Spleen (tissue), 11 donors: ENCODE results near the gene UGT1A9. TPM values are rescaled to one million over a fixed set of nuclear protein-coding genes. Genes with fewer than 3 reads are reported as not detected.

Source experiments
- DNase-seq: peaks from one replicate; pipeline ENCODE4 v3.0.0-alpha.2; 2020
- H3K27ac ChIP-seq, 8 donors: fragments of 200-600 bp; sonication (generic) in 7 of 8; 1 replicate in 4 of 8; 2 replicates in 4 of 8; pipeline versions ENCODE4 v1.5.0 to v1.8.0; 2016 to 2021; ENCODE audit warnings: inconsistent platforms in 4 of 8, mild to moderate bottlenecking in 4 of 8, moderate library complexity in 1 of 8
- H3K27me3 ChIP-seq, 7 donors: fragments of 200-600 bp; sonication (generic) in 6 of 7; replicated peaks in 1 of 7; 1 replicate in 4 of 7; 2 replicates in 3 of 7; pipeline versions ENCODE4 v1.5.0 to v1.8.0; 2016 to 2021; ENCODE audit warnings: inconsistent platforms in 3 of 7, mild to moderate bottlenecking in 1 of 7
- H3K36me3 ChIP-seq, 6 donors: fragments of 200-600 bp; sonication (generic) in 5 of 6; 1 replicate in 4 of 6; 2 replicates in 2 of 6; pipeline versions ENCODE4 v1.5.0 to v1.8.0; 2016 to 2021; ENCODE audit warnings: inconsistent platforms in 2 of 6
- H3K4me1 ChIP-seq, 6 donors: fragments of 200-600 bp; sonication (generic) in 5 of 6; 1 replicate in 3 of 6; 2 replicates in 3 of 6; pipeline versions ENCODE4 v1.5.0 to v1.8.0; 2016 to 2021; ENCODE audit warnings: inconsistent platforms in 3 of 6
- H3K4me3 ChIP-seq, 8 donors: fragments of 200-600 bp; sonication (generic) in 7 of 8; 1 replicate in 4 of 8; 2 replicates in 4 of 8; pipeline versions ENCODE4 v1.5.0 to v1.8.0; 2016 to 2021; ENCODE audit warnings: inconsistent platforms in 4 of 8, mild to moderate bottlenecking in 4 of 8, moderate library complexity in 2 of 8
- H3K9me3 ChIP-seq, 8 donors: fragments of 200-600 bp; sonication (generic) in 7 of 8; 1 replicate in 4 of 8; 2 replicates in 4 of 8; pipeline versions ENCODE4 v1.5.0 to v1.8.0; 2016 to 2021; ENCODE audit warnings: inconsistent platforms in 4 of 8
- CTCF ChIP-seq, 11 experiments: fragments of 200-600 bp in 7 of 11; fragments of 450-650 bp in 4 of 11; sonication (generic) in 4 of 11; IDR thresholded peaks in 8 of 11; conservative IDR thresholded peaks in 3 of 11; 1 replicate in 7 of 11; 2 replicates in 4 of 11; pipeline versions ENCODE4 v1.4.0 to v1.8.0; 2016 to 2021; ENCODE audit warnings: antibody characterized with exemption in 11 of 11, inconsistent platforms in 4 of 11, mild to moderate bottlenecking in 1 of 11
- POLR2A ChIP-seq, 3 donors: fragments of 450-650 bp; IDR thresholded peaks; one replicate each; pipeline ENCODE4 v1.5.1; 2017; ENCODE audit warnings: antibody characterized with exemption in 3 of 3, mild to moderate bottlenecking in 1 of 3
- POLR2AphosphoS5 ChIP-seq, 3 donors: sonication (generic); formaldehyde crosslinking; IDR thresholded peaks; one replicate each; pipeline ENCODE4 v1.5.1; 2017; ENCODE audit warnings: antibody characterized with exemption in 3 of 3
- WGBS, 5 donors: extraction: QIAGEN DNeasy Blood & Tissue Kit in 3 of 5; methylation state at CpG; one replicate each; pipeline versions ENCODE4 v1.1.5 to v1.1.7; 2013 to 2018; 5-methylcytosine and 5-hydroxymethylcytosine counted together
- intact Hi-C: fragments of 100-400 bp; cut with DNase I; formaldehyde crosslinking; loops from one replicate; pipeline ENCODE4 v1.15.0; 2023; ENCODE audit warnings: low total_unique reads
- polyA plus RNA-seq, 3 donors: library from polyadenylated mRNA; stranded (reverse); fragments of 200-250 nt; gene quantifications; one replicate each; pipeline ENCODE4 v1.2.1, GENCODE V29; 2013
- total RNA-seq, 7 donors: library from RNA; depleted of rRNA in 3 of 7; stranded (reverse); fragments of >200 nt in 3 of 7; fragmentation: NEBNext Ultra II Directional in 4 of 7; extraction: Animal tissue kit (Norgen Biotek cat#: 25700) in 4 of 7; gene quantifications; one replicate each; pipeline versions ENCODE4 v1.1.0 to v1.2.1, GENCODE V29; 2016 to 2021
- donor health status: healthy with polysubstance abuse.
- donor health status: DM: no; HTN: no; CAD: no; lungs with moderate emphysema.
- donor health status: DM: no; HTN: no; CAD: no.
- donor health status: Bipolar disorder and iron deficiency.
- donor health status: healthy.
- donor health status: DM: no; HTN: no; CAD: no.
- donor health status: DM: yes; HTN: yes; CAD: no.

The UGT1A9 gene
- total and polyA plus RNA-seq, 10 donors: not detected

- Histone ChIP-seq H3K4me1 (no peaks in the 10 kb centered on the region), H3K27me3 (peaks cover 0 to 10% (median 0%) of the 10 kb centered on the region in 7 donors), H3K27ac (no peak overlapping the region), H3K4me3 (no peak overlapping the region), H3K36me3 (no peaks in the 10 kb centered on the region), H3K9me3 (peaks cover 0 to 26% (median 12%) of the 10 kb centered on the region in 8 donors)
- WGBS, 5 donors: 68 to 84% (median 73%) methylated on average over 4 to 5 of the region's 5 CpGs
- TF ChIP-seq CTCF (IDR thresholded peaks at IDR 0.05 in 8 of 11, conservative IDR thresholded peaks at IDR 0.05 in 3 of 11) (no peak), POLR2A (IDR thresholded peaks at IDR 0.05) (no peak), POLR2AphosphoS5 (IDR thresholded peaks at IDR 0.05) (no peak)
- intact Hi-C loops: no loop called here
- no peak for DNase-seq
These were observed 100.9 kb downstream of the UGT1A9 start for GRCh38 chr2:233772583-233772982.

GRCh38 chr2:233773854-233774253 lies 102.2 kb downstream of the UGT1A9 start:
- TF ChIP-seq CTCF (IDR thresholded peaks at IDR 0.05 in 8 of 11, conservative IDR thresholded peaks at IDR 0.05 in 3 of 11) (no peak), POLR2A (IDR thresholded peaks at IDR 0.05) (no peak), POLR2AphosphoS5 (IDR thresholded peaks at IDR 0.05) (no peak)
- Histone ChIP-seq H3K27ac (no peak overlapping the region), H3K36me3 (no peaks in the 10 kb centered on the region), H3K4me3 (no peak overlapping the region), H3K4me1 (no peaks in the 10 kb centered on the region), H3K27me3 (peaks cover 0 to 4% (median 0%) of the 10 kb centered on the region in 7 donors), H3K9me3 (peaks cover 0 to 26% (median 12%) of the 10 kb centered on the region in 8 donors)
- intact Hi-C loops: no loop called here
- no peak for DNase-seq
- WGBS, 5 donors: 83 to 95% (median 89%) methylated on average over 5 of the region's 5 CpGs

GRCh38 chr2:233775414-233775813 lies 103.7 kb downstream of the UGT1A9 start:
- intact Hi-C loops: no loop called here
- Histone ChIP-seq H3K4me3 (no peak overlapping the region), H3K9me3 (peaks cover 0 to 26% (median 12%) of the 10 kb centered on the region in 8 donors), H3K27me3 (peaks cover 0 to 7% (median 0%) of the 10 kb centered on the region in 7 donors), H3K4me1 (no peaks in the 10 kb centered on the region), H3K36me3 (no peaks in the 10 kb centered on the region), H3K27ac (no peak overlapping the region)
- TF ChIP-seq POLR2A (IDR thresholded peaks at IDR 0.05): no peak
- TF ChIP-seq CTCF (IDR thresholded peaks at IDR 0.05 in 8 of 11, conservative IDR thresholded peaks at IDR 0.05 in 3 of 11): no peak
- no peak for TF ChIP-seq POLR2AphosphoS5 (IDR thresholded peaks at IDR 0.05)
- no peak for DNase-seq
- WGBS, 5 donors: 92 to 97% (median 95%) methylated on average over 6 of the region's 6 CpGs

GRCh38 chr2:233778030-233778429 lies 106.3 kb downstream of the UGT1A9 start, which contains the start of gene MROH2A:
Gene MROH2A, plus strand, starts transcription at chr2:233778330. Its CDS starts 1,029 bp downstream, at chr2:233779359.
- intact Hi-C loops: no loop called here
- Histone ChIP-seq H3K4me1 (no peaks in the 10 kb centered on the region), H3K9me3 (peaks cover 0 to 26% (median 12%) of the 10 kb centered on the region in 8 donors), H3K4me3 (no peak within 1 kb of the TSS), H3K27ac (no peak within 1 kb of the TSS), H3K27me3 (peaks cover 0 to 7% (median 0%) of the 10 kb centered on the region in 7 donors), H3K36me3 (no peaks in the 10 kb centered on the region)
- DNase-seq: no peak
- WGBS, 5 donors: 75 to 94% (median 89%) methylated on average over 2 of the region's 2 CpGs
- TF ChIP-seq POLR2AphosphoS5 (IDR thresholded peaks at IDR 0.05): no peak
- no peak for TF ChIP-seq POLR2A (IDR thresholded peaks at IDR 0.05)
- TF ChIP-seq CTCF (IDR thresholded peaks at IDR 0.05 in 8 of 11, conservative IDR thresholded peaks at IDR 0.05 in 3 of 11): no peak
